Osteocyte (in vitro differentiated cells): Measurements from ENCODE around the gene RRAS2. TPM values are rescaled to one million over a fixed set of nuclear protein-coding genes. Genes with fewer than 3 reads are reported as not detected.

Experiments
- DNase-seq: peaks from one replicate; pipeline ENCODE4 v3.0.0; 2021; ENCODE audit warnings: mixed read lengths; ENCODE audit not compliant: unreplicated experiment; ENCODE audit errors: extremely low spot score
- H3K27ac Mint-ChIP-seq: one replicate; pipeline ENCODE4 v1.8.0; 2021; ENCODE audit warnings: mild to moderate bottlenecking, mixed read lengths; ENCODE audit not compliant: unreplicated experiment
- H3K27me3 Mint-ChIP-seq: one replicate; pipeline ENCODE4 v1.8.0; 2021; ENCODE audit warnings: mixed read lengths; ENCODE audit not compliant: unreplicated experiment
- H3K36me3 Mint-ChIP-seq: one replicate; pipeline ENCODE4 v1.8.0; 2021; ENCODE audit warnings: mixed read lengths; ENCODE audit not compliant: unreplicated experiment
- H3K4me1 Mint-ChIP-seq: one replicate; pipeline ENCODE4 v1.8.0; 2021; ENCODE audit warnings: mixed read lengths; ENCODE audit not compliant: unreplicated experiment
- H3K4me3 Mint-ChIP-seq: one replicate; pipeline ENCODE4 v1.8.0; 2021; ENCODE audit warnings: mild to moderate bottlenecking, moderate library complexity, mixed read lengths; ENCODE audit not compliant: unreplicated experiment
- H3K9me3 Mint-ChIP-seq: one replicate; pipeline ENCODE4 v1.8.0; 2021; ENCODE audit warnings: mixed read lengths; ENCODE audit not compliant: unreplicated experiment
- total RNA-seq: library from RNA; stranded (reverse); gene quantifications from 2 replicates; pipeline ENCODE4 v1.2.1, GENCODE V29; 2021
- TF ChIP-seq, protein P1 (sequence below): fragments of 200-600 bp; sonication (generic); IDR thresholded peaks from 2 replicates; pipeline ENCODE4 v1.5.0; 2021; ENCODE audit warnings: antibody characterized with exemption, mild to moderate bottlenecking, moderate library complexity

Gene RRAS2
- total RNA-seq, 1 donor from 2014 or later = 95.7 TPM

DNA sequence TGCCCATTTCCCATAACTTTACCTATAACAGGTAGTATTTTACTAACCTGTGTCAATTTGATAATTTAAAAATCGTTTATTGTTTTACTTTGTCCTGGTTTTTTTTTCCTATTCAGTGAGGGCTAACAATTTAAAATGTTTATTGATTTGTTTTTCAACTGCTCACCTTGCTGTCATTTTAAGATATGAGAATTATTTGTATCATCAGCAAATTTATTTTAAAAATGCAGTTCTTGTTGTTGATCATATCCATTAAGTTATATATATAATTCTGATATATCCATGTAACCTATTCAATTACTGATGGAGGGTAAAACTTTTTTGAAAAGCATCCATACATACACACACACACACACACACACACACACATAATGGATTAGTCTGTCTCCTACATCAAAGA is 24.8 kb downstream of the RRAS2 start:
- peaks cover 58% of the 10 kb centered on the region for H3K4me1 Mint-ChIP-seq
- TF ChIP-seq, protein P1, sequence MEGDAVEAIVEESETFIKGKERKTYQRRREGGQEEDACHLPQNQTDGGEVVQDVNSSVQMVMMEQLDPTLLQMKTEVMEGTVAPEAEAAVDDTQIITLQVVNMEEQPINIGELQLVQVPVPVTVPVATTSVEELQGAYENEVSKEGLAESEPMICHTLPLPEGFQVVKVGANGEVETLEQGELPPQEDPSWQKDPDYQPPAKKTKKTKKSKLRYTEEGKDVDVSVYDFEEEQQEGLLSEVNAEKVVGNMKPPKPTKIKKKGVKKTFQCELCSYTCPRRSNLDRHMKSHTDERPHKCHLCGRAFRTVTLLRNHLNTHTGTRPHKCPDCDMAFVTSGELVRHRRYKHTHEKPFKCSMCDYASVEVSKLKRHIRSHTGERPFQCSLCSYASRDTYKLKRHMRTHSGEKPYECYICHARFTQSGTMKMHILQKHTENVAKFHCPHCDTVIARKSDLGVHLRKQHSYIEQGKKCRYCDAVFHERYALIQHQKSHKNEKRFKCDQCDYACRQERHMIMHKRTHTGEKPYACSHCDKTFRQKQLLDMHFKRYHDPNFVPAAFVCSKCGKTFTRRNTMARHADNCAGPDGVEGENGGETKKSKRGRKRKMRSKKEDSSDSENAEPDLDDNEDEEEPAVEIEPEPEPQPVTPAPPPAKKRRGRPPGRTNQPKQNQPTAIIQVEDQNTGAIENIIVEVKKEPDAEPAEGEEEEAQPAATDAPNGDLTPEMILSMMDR = no peak
- peaks cover 11% of the 10 kb centered on the region for H3K9me3 Mint-ChIP-seq
- H3K36me3 Mint-ChIP-seq = peaks cover 14% of the 10 kb centered on the region
- H3K27me3 Mint-ChIP-seq = no peaks in the 10 kb centered on the region
- no peak overlapping the region for H3K27ac Mint-ChIP-seq
- DNase-seq = no peak
- H3K4me3 Mint-ChIP-seq = no peak overlapping the region

DNA sequence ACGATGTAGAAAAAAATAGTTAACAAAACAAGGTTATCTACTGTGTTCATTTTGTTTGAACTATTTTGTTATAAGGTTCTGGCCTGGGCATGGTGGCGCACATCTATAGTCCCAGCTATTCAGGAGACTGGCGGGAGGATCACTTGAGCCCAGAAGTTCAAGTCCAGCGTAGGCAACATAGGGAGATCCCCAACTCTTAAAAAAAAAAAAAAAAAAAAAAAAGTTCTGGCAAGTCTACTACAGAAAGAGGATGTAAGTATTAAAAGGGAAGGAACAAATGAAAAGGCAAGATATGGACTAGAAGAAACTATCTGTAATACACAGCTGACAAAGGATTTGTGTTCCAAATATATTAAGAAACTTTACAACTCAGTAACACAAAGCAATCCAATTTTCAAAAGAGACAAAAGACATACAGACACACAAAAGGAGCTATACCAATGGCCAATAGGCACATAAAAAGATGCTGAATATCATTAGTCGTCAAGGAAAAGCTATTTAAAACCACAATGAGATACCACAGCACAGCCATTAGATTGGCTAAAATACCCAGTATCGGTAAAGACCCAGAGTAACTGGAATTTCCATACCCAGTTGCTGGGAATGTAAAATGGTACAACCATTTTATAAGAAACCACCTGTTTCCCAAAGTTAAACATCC is 27.4 kb downstream of the RRAS2 start:
- H3K36me3 Mint-ChIP-seq = peaks cover 11% of the 10 kb centered on the region
- no peaks in the 10 kb centered on the region for H3K27me3 Mint-ChIP-seq
- peaks cover 48% of the 10 kb centered on the region for H3K4me1 Mint-ChIP-seq
- H3K9me3 Mint-ChIP-seq = peaks cover 10% of the 10 kb centered on the region
- H3K4me3 Mint-ChIP-seq = no peak overlapping the region
- TF ChIP-seq, protein P1 = no peak
- peak overlapping the region; percentile 65 for H3K27ac Mint-ChIP-seq
- no peak for DNase-seq

DNA sequence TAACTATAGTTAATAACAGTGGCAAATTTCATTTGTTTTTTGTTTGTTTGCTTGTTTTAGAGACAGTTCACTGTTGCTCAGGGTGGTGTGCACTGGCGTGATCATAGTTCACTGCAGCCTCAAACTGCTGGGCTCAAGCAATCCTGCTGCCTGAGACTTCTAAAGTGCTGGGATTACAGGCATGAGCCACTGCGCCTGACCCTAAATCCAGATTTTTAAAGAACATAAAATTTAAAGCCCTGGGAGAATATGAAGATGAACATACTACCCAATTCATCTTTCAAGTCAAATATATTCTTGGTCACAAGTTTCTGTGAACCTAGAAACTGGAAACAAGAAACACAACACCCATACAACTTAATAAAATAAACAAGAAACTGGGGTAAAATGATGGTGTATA is 28.1 kb downstream of the RRAS2 start:
- no peak for DNase-seq
- H3K4me1 Mint-ChIP-seq = peaks cover 49% of the 10 kb centered on the region
- TF ChIP-seq, protein P1 = no peak
- peaks cover 5% of the 10 kb centered on the region for H3K36me3 Mint-ChIP-seq
- peaks cover 2% of the 10 kb centered on the region for H3K9me3 Mint-ChIP-seq
- H3K27me3 Mint-ChIP-seq = no peaks in the 10 kb centered on the region
- H3K4me3 Mint-ChIP-seq = no peak overlapping the region
- peak overlapping the region; percentile 65 for H3K27ac Mint-ChIP-seq

DNA sequence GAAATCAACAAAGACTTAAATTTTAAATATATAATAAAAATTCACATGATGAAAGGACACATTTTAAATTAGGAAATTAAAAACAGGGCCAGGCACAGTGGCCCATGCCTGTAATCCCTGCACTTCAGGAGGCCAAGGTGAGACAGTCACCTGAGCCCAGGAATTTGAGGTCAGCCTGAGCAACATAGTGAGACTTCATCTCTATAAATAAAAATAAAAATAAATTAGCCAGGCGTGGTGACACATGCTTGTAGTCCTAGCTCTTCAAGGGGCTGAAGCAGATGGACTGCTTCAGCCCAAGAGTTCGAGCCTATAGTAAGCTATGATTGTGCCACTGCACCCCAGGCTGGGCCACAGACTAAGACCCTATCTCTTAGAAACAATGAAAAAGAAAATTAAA is 29.3 kb downstream of the RRAS2 start:
- DNase-seq = no peak
- H3K27me3 Mint-ChIP-seq = no peaks in the 10 kb centered on the region
- no peaks in the 10 kb centered on the region for H3K9me3 Mint-ChIP-seq
- TF ChIP-seq, protein P1 = no peak
- H3K36me3 Mint-ChIP-seq = peaks cover 3% of the 10 kb centered on the region
- no peak overlapping the region for H3K4me3 Mint-ChIP-seq
- peaks cover 49% of the 10 kb centered on the region for H3K4me1 Mint-ChIP-seq
- peak overlapping the region; percentile 56 for H3K27ac Mint-ChIP-seq

DNA sequence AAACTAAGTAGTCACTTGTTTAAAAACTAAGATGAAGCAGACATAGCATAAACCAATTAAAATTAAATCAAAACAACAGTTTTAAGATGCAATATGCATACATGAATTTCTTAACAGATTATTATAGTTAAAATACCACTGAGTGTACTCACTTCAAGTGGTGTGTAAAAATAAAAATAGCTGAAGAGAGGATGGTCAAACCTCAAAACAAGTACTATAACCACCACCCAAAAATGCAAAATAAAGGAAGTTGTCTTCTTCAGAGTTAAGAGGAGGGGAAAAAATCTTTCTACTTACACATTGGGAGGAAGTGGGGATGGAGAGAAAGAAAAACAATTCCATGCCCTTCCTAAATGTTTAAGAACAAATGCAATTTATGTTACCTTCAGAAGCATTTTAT is 31.9 kb downstream of the RRAS2 start:
- peaks cover 65% of the 10 kb centered on the region for H3K4me1 Mint-ChIP-seq
- DNase-seq = no peak
- H3K9me3 Mint-ChIP-seq = no peaks in the 10 kb centered on the region
- H3K27ac Mint-ChIP-seq = peak overlapping the region; percentile 27
- H3K4me3 Mint-ChIP-seq = no peak overlapping the region
- H3K36me3 Mint-ChIP-seq = no peaks in the 10 kb centered on the region
- H3K27me3 Mint-ChIP-seq = no peaks in the 10 kb centered on the region
- TF ChIP-seq, protein P1 = no peak
